H9 (cell line): ENCODE data around the gene PMP22. TPM values are rescaled to one million over a fixed set of nuclear protein-coding genes. Genes with fewer than 3 reads are reported as not detected.

Experiments used
- DNase-seq: peaks from one replicate; pipeline ENCODE4 v3.0.0-alpha.2; 2017
- H2AFZ ChIP-seq: one replicate; pipeline ENCODE4 v1.6.1; 2013; ENCODE audit warnings: mild to moderate bottlenecking, low read length, control low read depth, moderate library complexity
- H2AK5ac ChIP-seq: 2 replicates; pipeline ENCODE4 v1.6.1; 2013; ENCODE audit warnings: low read length, control low read depth, mixed read lengths; ENCODE audit not compliant: insufficient read length
- H2BK120ac ChIP-seq: one replicate; pipeline ENCODE4 v1.6.1; 2013; ENCODE audit warnings: low read depth, mild to moderate bottlenecking, low read length, control low read depth, inconsistent platforms; ENCODE audit not compliant: poor library complexity, severe bottlenecking
- H2BK12ac ChIP-seq: 2 replicates; pipeline ENCODE4 v1.6.1; 2013; ENCODE audit warnings: low read length, control low read depth, mixed read lengths, low read depth; ENCODE audit not compliant: insufficient read length
- H2BK15ac ChIP-seq: 2 replicates; pipeline ENCODE4 v1.6.1; 2013; ENCODE audit warnings: low read depth, low read length, control low read depth
- H2BK20ac ChIP-seq: one replicate; pipeline ENCODE4 v1.6.1; 2013; ENCODE audit warnings: low read depth, mild to moderate bottlenecking, low read length, control low read depth, inconsistent platforms; ENCODE audit not compliant: poor library complexity, severe bottlenecking
- H2BK5ac ChIP-seq: 2 replicates; pipeline ENCODE4 v1.6.1; 2013; ENCODE audit warnings: low read length, control low read depth, mixed read lengths; ENCODE audit not compliant: insufficient read length
- H3K14ac ChIP-seq: 2 replicates; pipeline ENCODE4 v1.6.1; 2013; ENCODE audit warnings: low read length, control low read depth; ENCODE audit not compliant: insufficient read depth
- H3K18ac ChIP-seq: 2 replicates; pipeline ENCODE4 v1.6.1; 2013; ENCODE audit warnings: low read depth, mild to moderate bottlenecking, mixed read lengths, low read length, control low read depth; ENCODE audit not compliant: insufficient read length
- H3K23ac ChIP-seq: 2 replicates; pipeline ENCODE4 v1.6.1; 2013; ENCODE audit warnings: low read length, control low read depth, mixed read lengths, low read depth; ENCODE audit not compliant: insufficient read length
- H3K23me2 ChIP-seq: 2 replicates; pipeline ENCODE4 v1.6.1; 2013; ENCODE audit warnings: low read depth, mild to moderate bottlenecking, mixed read lengths, low read length, control low read depth; ENCODE audit not compliant: insufficient read length, poor library complexity, severe bottlenecking
- H3K27ac ChIP-seq: 2 replicates; pipeline ENCODE4 v1.5.1; 2013; ENCODE audit warnings: low read length, control low read depth, mixed read lengths, low read depth; ENCODE audit not compliant: insufficient read length
- H3K27me3 ChIP-seq: 2 replicates; pipeline ENCODE4 v1.6.1; 2013; ENCODE audit warnings: low read length, control low read depth, inconsistent platforms; ENCODE audit not compliant: insufficient read depth
- H3K4ac ChIP-seq: 2 replicates; pipeline ENCODE4 v1.6.1; 2013; ENCODE audit warnings: low read depth, mild to moderate bottlenecking, control low read depth, inconsistent platforms, low read length, moderate library complexity
- H3K4me1 ChIP-seq: 2 replicates; pipeline ENCODE4 v1.6.1; 2013; ENCODE audit warnings: low read length, control low read depth, inconsistent platforms; ENCODE audit not compliant: insufficient read depth
- H3K4me2 ChIP-seq: 2 replicates; pipeline ENCODE4 v1.6.1; 2013; ENCODE audit warnings: low read length, control low read depth, mixed read lengths; ENCODE audit not compliant: insufficient read length, insufficient read depth
- H3K56ac ChIP-seq: 2 replicates; pipeline ENCODE4 v1.6.1; 2013; ENCODE audit warnings: low read depth, mild to moderate bottlenecking, mixed read lengths, low read length, control low read depth; ENCODE audit not compliant: insufficient read length
- H3K79me1 ChIP-seq: 2 replicates; pipeline ENCODE4 v1.6.1; 2013; ENCODE audit warnings: low read depth, mild to moderate bottlenecking, moderate library complexity, low read length, control low read depth, inconsistent platforms; ENCODE audit not compliant: insufficient read depth, poor library complexity, severe bottlenecking
- H3K79me2 ChIP-seq: 2 replicates; pipeline ENCODE4 v1.6.1; 2013; ENCODE audit warnings: low read length, control low read depth, inconsistent platforms; ENCODE audit not compliant: insufficient read depth
- H3K9ac ChIP-seq: 2 replicates; pipeline ENCODE4 v1.6.1; 2013; ENCODE audit warnings: low read length, control low read depth, mixed read lengths; ENCODE audit not compliant: insufficient read length; ENCODE audit errors: extremely low read depth
- H3K9me3 ChIP-seq: one replicate; pipeline ENCODE4 v1.6.1; 2013; ENCODE audit warnings: low read depth, low read length, inconsistent platforms; ENCODE audit not compliant: control insufficient read depth
- H3T11ph ChIP-seq: one replicate; pipeline ENCODE4 v1.6.1; 2013; ENCODE audit warnings: mild to moderate bottlenecking, low read length, control low read depth, inconsistent platforms
- H4K20me1 ChIP-seq: one replicate; pipeline ENCODE4 v1.6.1; 2013; ENCODE audit not compliant: control insufficient read depth, insufficient read length, insufficient read depth
- H4K5ac ChIP-seq: 2 replicates; pipeline ENCODE4 v1.6.1; 2013; ENCODE audit warnings: low read depth, mild to moderate bottlenecking, mixed read lengths, low read length, control low read depth; ENCODE audit not compliant: insufficient read length
- H4K8ac ChIP-seq: replicated peaks from 2 replicates; pipeline ENCODE4 v1.6.1; 2013; ENCODE audit warnings: low read length, control low read depth, mixed read lengths, low read depth; ENCODE audit not compliant: insufficient read length
- H4K91ac ChIP-seq: 2 replicates; pipeline ENCODE4 v1.6.1; 2013; ENCODE audit warnings: low read depth, mild to moderate bottlenecking, moderate library complexity, mixed read lengths, low read length, control low read depth; ENCODE audit not compliant: insufficient read length
- H3K27ac Mint-ChIP-seq, 3 experiments: 2 replicates in 2 of 3; 3 replicates in 1 of 3; pipeline ENCODE4 v1.8.0; 2020 to 2021; ENCODE audit warnings: mixed read lengths in 3 of 3, mild to moderate bottlenecking in 1 of 3, moderate library complexity in 1 of 3
- H3K27me3 Mint-ChIP-seq: 2 replicates; pipeline ENCODE4 v1.8.0; 2021; ENCODE audit warnings: low read depth, mild to moderate bottlenecking, moderate library complexity, mixed read lengths
- H3K36me3 Mint-ChIP-seq, 3 experiments: 2 replicates in 2 of 3; 3 replicates in 1 of 3; pipeline ENCODE4 v1.8.0; 2020 to 2021; ENCODE audit warnings: low read depth in 3 of 3, mixed read lengths in 3 of 3; ENCODE audit not compliant: insufficient read depth in 1 of 3
- H3K4me1 Mint-ChIP-seq, 2 experiments: 2 replicates each; pipeline ENCODE4 v1.8.0; 2020; ENCODE audit warnings: mixed read lengths in 2 of 2
- H3K4me3 Mint-ChIP-seq, 2 experiments: 2 replicates in 1 of 2; 3 replicates in 1 of 2; pipeline ENCODE4 v1.8.0; 2020 to 2021; ENCODE audit warnings: mild to moderate bottlenecking in 2 of 2, mixed read lengths in 2 of 2, moderate library complexity in 1 of 2
- H3K9me3 Mint-ChIP-seq, 2 experiments: 2 replicates in 1 of 2; 3 replicates in 1 of 2; pipeline ENCODE4 v1.8.0; 2020; ENCODE audit warnings: mild to moderate bottlenecking in 2 of 2, mixed read lengths in 2 of 2, moderate library complexity in 1 of 2
- CTCF ChIP-seq: fragments of 200-600 bp; sonication (generic); conservative IDR thresholded peaks from 3 replicates; pipeline ENCODE4 v1.8.0; 2021; ENCODE audit warnings: antibody characterized with exemption, mild to moderate bottlenecking
- WGBS: extraction: QIAGEN DNeasy Blood & Tissue Kit; methylation state at CpG from one replicate; pipeline ENCODE4 v1.1.7; 2013; ENCODE audit warnings: missing lambda C conversion rate, low lambda C conversion rate, mixed read lengths; ENCODE audit not compliant: insufficient read length; ENCODE audit errors: extremely low coverage; 5-methylcytosine and 5-hydroxymethylcytosine counted together
- total RNA-seq: library from RNA; stranded (reverse); gene quantifications from 2 replicates; pipeline ENCODE4 v1.2.1, GENCODE V29; 2021

The PMP22 gene
- total RNA-seq, 1 experiment from 2014 or later = 1.5 TPM

- Histone ChIP-seq H2BK120ac (no peak overlapping the region), H3K27ac (no peak overlapping the region), H2BK20ac (no peak overlapping the region), H3K79me2 (no peaks in the 10 kb centered on the region), H3K27me3 (no peaks in the 10 kb centered on the region), H4K8ac (no peak overlapping the region), H3K4me1 (no peaks in the 10 kb centered on the region), H3K56ac (no peak overlapping the region), H2BK5ac (no peak overlapping the region), H3K4ac (no peak overlapping the region), H2BK15ac (no peak overlapping the region), H3K23ac (no peak overlapping the region), H2AFZ (no peak overlapping the region), H3K14ac (no peak overlapping the region), H2AK5ac (no peak overlapping the region), H3K9me3 (no peaks in the 10 kb centered on the region), H3K23me2 (no peaks in the 10 kb centered on the region), H4K20me1 (no peaks in the 10 kb centered on the region), H3K4me2 (no peak overlapping the region), H2BK12ac (no peak overlapping the region), H4K5ac (no peak overlapping the region), H3K18ac (no peak overlapping the region), H3T11ph (no peak overlapping the region), H3K9ac (no peak overlapping the region), H4K91ac (no peak overlapping the region), H3K79me1 (no peaks in the 10 kb centered on the region)
- Mint-ChIP-seq H3K4me3 (no peak overlapping the region), H3K27me3 (peaks cover under 1% of the 10 kb centered on the region), H3K36me3 (no peaks in the 10 kb centered on the region), H3K27ac (no peak overlapping the region; a peak in 1 of 7 replicates), H3K4me1 (peaks cover 3 to 13% of the 10 kb centered on the region in 2 experiments; a peak in 3 of 4 replicates), H3K9me3 (peaks cover 0 to under 1% of the 10 kb centered on the region in 2 experiments; a peak in 2 of 5 replicates)
- peak; percentile 69 for TF ChIP-seq CTCF
- WGBS = no CpG with 5 or more reads among the region's 8 CpGs
- peak; percentile 55 for DNase-seq
Observed at GRCh38 chr17:15247891-15248529, 17.1 kb downstream of the PMP22 start.
